CD4-positive, CD25-positive, alpha-beta regulatory T cell (primary cell): ENCODE results near the gene ZNF358. TPM values are rescaled to one million over a fixed set of nuclear protein-coding genes. Genes with fewer than 3 reads are reported as not detected.
A peak's percentile ranks its signal among the peaks of the same experiment; 100 is the strongest.

Experiments
- ATAC-seq, 2 donors: fragments of 150-1000 bp; cut with Tn5 transposase; one replicate each; pipeline ENCODE4 v1.10.0; 2021; ENCODE audit warnings: low read depth in 2 of 2, moderate number of reproducible peaks in 2 of 2, moderate library complexity in 1 of 2
- DNase-seq, 3 donors: peaks; one replicate each; pipeline versions ENCODE4 v3.0.0 to v3.0.0-alpha.2; 2012 to 2022; ENCODE audit warnings: mixed read lengths in 1 of 3
- H3K27ac ChIP-seq: one replicate; pipeline ENCODE4 v1.7.0; 2013; ENCODE audit warnings: mild to moderate bottlenecking, low read length; ENCODE audit not compliant: insufficient read depth, poor library complexity, severe bottlenecking
- H3K27me3 ChIP-seq: one replicate; pipeline ENCODE4 v1.7.0; 2013; ENCODE audit warnings: low read length; ENCODE audit not compliant: control insufficient read depth, insufficient read depth
- H3K36me3 ChIP-seq: one replicate; pipeline ENCODE4 v1.7.0; 2013; ENCODE audit warnings: mild to moderate bottlenecking, low read length, moderate library complexity; ENCODE audit not compliant: control insufficient read depth, insufficient read depth
- H3K4me1 ChIP-seq: 2 replicates; pipeline ENCODE4 v1.7.0; 2013; ENCODE audit warnings: mild to moderate bottlenecking, low read length; ENCODE audit not compliant: insufficient read depth, control insufficient read depth, poor library complexity, severe bottlenecking
- H3K4me3 ChIP-seq: one replicate; pipeline ENCODE4 v1.7.0; 2013; ENCODE audit warnings: low read depth, mild to moderate bottlenecking, low read length, moderate library complexity
- H3K9me3 ChIP-seq, 2 experiments: 1 replicate in 1 of 2; 2 replicates in 1 of 2; pipeline ENCODE4 v1.7.0; 2013; ENCODE audit warnings: low read length in 2 of 2, mild to moderate bottlenecking in 1 of 2, moderate library complexity in 1 of 2; ENCODE audit not compliant: control insufficient read depth in 2 of 2
- H3K27ac Mint-ChIP-seq, 3 donors: one replicate each; pipeline ENCODE4 v1.8.0; 2020 to 2022; ENCODE audit warnings: mild to moderate bottlenecking in 3 of 3, mixed read lengths in 3 of 3, moderate library complexity in 2 of 3
- H3K27me3 Mint-ChIP-seq: one replicate; pipeline ENCODE4 v1.8.0; 2022; ENCODE audit warnings: mild to moderate bottlenecking, mixed read lengths
- H3K36me3 Mint-ChIP-seq: one replicate; pipeline ENCODE4 v1.8.0; 2020; ENCODE audit warnings: mixed read lengths
- H3K4me1 Mint-ChIP-seq, 4 donors: one replicate each; pipeline ENCODE4 v1.8.0; 2020 to 2022; ENCODE audit warnings: mixed read lengths in 4 of 4, mild to moderate bottlenecking in 1 of 4
- H3K4me3 Mint-ChIP-seq, 4 donors: one replicate each; pipeline ENCODE4 v1.8.0; 2020 to 2022; ENCODE audit warnings: mild to moderate bottlenecking in 4 of 4, mixed read lengths in 4 of 4, moderate library complexity in 3 of 4
- H3K9me3 Mint-ChIP-seq, 7 donors: one replicate each; pipeline ENCODE4 v1.8.0; 2020 to 2022; ENCODE audit warnings: mixed read lengths in 7 of 7, mild to moderate bottlenecking in 3 of 7, moderate library complexity in 2 of 7
- polyA plus RNA-seq, 4 donors: library from polyadenylated mRNA; unstranded; fragments of 300-500 nt; fragmentation: Illumina TruSeq; gene quantifications; one replicate each; pipeline ENCODE4 v1.2.3, GENCODE V29; 2021
- total RNA-seq: library from RNA; stranded (reverse); gene quantifications from one replicate; pipeline ENCODE4 v1.2.3, GENCODE V29; 2022

ZNF358 gene
- total and polyA plus RNA-seq, 5 donors from 2014 or later, result 0.11 to 0.30 (median 0.22) TPM; not detected in 1

DNA sequence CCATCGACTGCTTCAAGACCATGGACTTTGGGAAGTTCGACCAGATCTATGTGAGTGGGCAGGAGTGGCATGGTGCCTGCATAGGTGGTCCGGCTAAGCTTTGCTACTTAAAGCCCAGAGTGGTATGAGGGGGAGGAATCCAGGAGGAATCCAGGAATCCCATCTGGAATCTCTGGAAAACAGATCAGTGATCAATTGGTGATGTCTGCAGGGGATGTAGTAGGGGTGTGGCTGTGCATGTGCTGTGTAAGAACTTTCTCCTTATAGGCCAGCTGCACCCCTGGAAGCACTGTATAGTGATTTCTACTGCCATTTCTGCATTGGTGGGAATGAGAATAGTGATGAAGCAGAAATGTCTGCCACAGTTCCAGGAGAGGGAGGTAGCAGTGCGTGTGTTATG is 43.2 kb downstream of the ZNF358 start:
- Mint-ChIP-seq H3K4me1 (no peaks in the 10 kb centered on the region), H3K36me3 (peaks cover 23% of the 10 kb centered on the region), H3K27me3 (no peaks in the 10 kb centered on the region), H3K9me3 (peaks cover 0 to 1% (median 0%) of the 10 kb centered on the region in 7 donors), H3K4me3 (no peak overlapping the region), H3K27ac (no peak overlapping the region)
- ATAC-seq (no peak), DNase-seq (no peak)
- Histone ChIP-seq H3K4me3 (no peak overlapping the region), H3K4me1 (no peaks in the 10 kb centered on the region), H3K27ac (no peak overlapping the region), H3K27me3 (no peaks in the 10 kb centered on the region), H3K36me3 (peaks cover 27% of the 10 kb centered on the region), H3K9me3 (no peaks in the 10 kb centered on the region)

DNA sequence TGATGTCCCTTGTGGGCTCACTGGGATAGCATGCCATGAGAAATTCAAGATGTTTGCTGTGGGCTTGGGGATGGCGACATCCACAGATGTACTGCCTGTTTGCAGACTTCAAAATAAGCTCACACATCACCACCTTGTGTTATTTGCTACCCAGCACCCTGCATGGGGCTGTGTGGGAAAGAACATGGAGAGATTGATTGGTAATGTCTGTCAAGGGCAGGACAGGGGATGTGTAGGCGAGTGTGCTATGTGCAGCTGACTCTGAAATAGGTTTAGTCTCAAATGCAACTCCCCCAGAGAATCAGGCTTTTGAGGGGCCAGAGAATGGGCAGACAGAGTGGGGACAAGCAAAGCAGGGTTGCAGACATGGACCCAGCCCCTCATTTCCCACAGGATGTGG is 44.4 kb downstream of the ZNF358 start:
- Mint-ChIP-seq H3K36me3 (peaks cover 23% of the 10 kb centered on the region), H3K4me3 (no peak overlapping the region), H3K27ac (peak overlapping the region in 1 of 3 donors; percentile 2), H3K4me1 (no peaks in the 10 kb centered on the region), H3K27me3 (no peaks in the 10 kb centered on the region), H3K9me3 (peaks cover 0 to 1% (median 0%) of the 10 kb centered on the region in 7 donors)
- ATAC-seq (no peak), DNase-seq (no peak)
- Histone ChIP-seq H3K27me3 (no peaks in the 10 kb centered on the region), H3K9me3 (no peaks in the 10 kb centered on the region), H3K36me3 (peaks cover 27% of the 10 kb centered on the region), H3K27ac (no peak overlapping the region), H3K4me1 (no peaks in the 10 kb centered on the region), H3K4me3 (no peak overlapping the region)

DNA sequence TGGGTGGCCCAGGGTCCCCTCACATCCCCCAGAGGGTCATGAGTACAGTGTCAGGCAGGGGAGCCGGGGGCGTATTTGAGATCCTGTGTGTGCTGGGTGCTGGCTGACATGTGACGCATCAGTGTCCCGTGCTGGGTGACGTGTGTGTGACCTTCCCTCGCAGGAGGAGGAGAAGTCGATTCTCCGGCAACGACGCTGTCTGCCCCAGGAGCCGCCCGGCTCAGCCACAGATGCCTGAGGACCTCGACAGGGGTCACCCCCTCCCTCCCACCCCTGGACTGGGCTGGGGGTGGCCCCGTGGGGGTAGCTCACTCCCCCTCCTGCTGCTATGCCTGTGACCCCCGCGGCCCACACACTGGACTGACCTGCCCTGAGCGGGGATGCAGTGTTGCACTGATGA is 45.4 kb downstream of the ZNF358 start:
- H3K4me3 ChIP-seq, result no peak overlapping the region
- DNase-seq (no peak), ATAC-seq (no peak)
- no peaks in the 10 kb centered on the region for H3K4me1 ChIP-seq
- H3K36me3 ChIP-seq, result peaks cover 24% of the 10 kb centered on the region
- Mint-ChIP-seq H3K9me3 (peaks cover 0 to 1% (median 0%) of the 10 kb centered on the region in 7 donors), H3K27ac (no peak overlapping the region), H3K27me3 (no peaks in the 10 kb centered on the region), H3K36me3 (peaks cover 21% of the 10 kb centered on the region), H3K4me1 (no peaks in the 10 kb centered on the region), H3K4me3 (no peak overlapping the region)
- H3K9me3 ChIP-seq, result no peaks in the 10 kb centered on the region
- no peak overlapping the region for H3K27ac ChIP-seq
- no peaks in the 10 kb centered on the region for H3K27me3 ChIP-seq

DNA sequence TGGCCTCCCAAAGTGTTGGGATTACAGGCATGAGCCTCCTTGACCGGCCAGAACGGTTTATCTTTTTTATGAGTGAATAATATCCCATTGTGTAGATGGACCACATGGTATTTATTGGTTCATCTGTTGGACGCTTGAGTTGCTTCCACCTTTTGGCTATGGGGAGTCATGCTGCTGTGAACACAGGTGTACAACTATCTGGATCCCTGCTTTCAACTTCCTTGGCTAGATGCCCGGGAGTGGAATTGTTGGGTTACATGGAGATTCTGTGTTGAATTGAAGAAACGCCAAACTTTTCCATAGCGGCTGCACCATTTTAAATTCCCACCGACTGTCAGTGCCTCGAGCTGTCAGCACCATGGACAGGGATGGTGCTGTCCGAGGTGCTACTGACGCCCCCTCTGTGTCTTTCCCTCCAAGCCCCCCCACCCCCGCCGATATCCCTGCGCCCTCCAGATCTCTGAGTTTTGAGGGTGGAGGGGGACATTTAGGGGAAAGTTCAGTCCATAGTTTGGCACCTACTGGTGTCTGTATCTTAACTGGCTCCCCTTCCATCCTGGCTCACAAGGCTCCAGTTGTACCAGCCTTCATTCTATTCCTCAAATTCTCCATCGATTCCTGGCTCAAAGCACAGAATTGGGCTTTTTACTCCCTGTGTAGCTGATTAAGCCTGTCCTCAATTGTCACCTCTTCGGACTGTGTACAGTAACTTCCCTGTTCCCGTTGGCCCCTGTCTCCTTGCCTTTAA is 46.9 kb downstream of the ZNF358 start:
- DNase-seq (no peak), ATAC-seq (no peak)
- H3K4me1 ChIP-seq, result no peaks in the 10 kb centered on the region
- peaks cover 18% of the 10 kb centered on the region for H3K36me3 Mint-ChIP-seq
- H3K36me3 ChIP-seq, result peaks cover 12% of the 10 kb centered on the region
- no peak overlapping the region for H3K27ac ChIP-seq
- H3K27me3 ChIP-seq, result no peaks in the 10 kb centered on the region
- H3K27me3 Mint-ChIP-seq, result no peaks in the 10 kb centered on the region
- no peaks in the 10 kb centered on the region for H3K4me1 Mint-ChIP-seq
- no peak overlapping the region for H3K27ac Mint-ChIP-seq
- no peak overlapping the region for H3K4me3 ChIP-seq
- H3K4me3 Mint-ChIP-seq, result no peak overlapping the region
- H3K9me3 ChIP-seq, result no peaks in the 10 kb centered on the region
- peaks cover 0 to 1% (median 0%) of the 10 kb centered on the region in 7 donors for H3K9me3 Mint-ChIP-seq

DNA sequence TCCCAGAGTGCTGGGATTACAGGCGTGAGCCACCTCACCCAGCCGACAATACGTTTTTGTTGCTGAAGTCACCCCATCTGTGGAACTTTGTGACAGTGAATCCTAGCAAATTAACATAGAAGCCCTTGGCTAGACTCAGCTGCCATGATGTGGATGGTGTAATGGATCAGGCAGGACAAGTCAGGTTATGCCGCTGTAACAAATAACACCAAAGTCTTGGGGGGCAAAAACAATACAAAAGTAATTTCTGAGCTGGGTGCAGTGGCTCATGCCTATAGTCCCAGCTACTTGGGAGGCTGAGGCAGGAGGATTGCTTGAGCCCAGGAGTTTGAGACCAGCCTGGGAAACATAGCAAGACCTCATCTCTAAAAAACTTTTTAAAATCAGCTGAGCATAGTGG is 49.0 kb downstream of the ZNF358 start:
- DNase-seq (no peak), ATAC-seq (no peak)
- H3K9me3 ChIP-seq, result no peaks in the 10 kb centered on the region
- Mint-ChIP-seq H3K9me3 (peaks cover 0 to 1% (median 0%) of the 10 kb centered on the region in 7 donors), H3K27me3 (no peaks in the 10 kb centered on the region), H3K4me1 (peaks cover 0 to 6% (median 1%) of the 10 kb centered on the region in 4 donors), H3K27ac (no peak overlapping the region), H3K36me3 (peaks cover 5% of the 10 kb centered on the region), H3K4me3 (no peak overlapping the region)
- H3K27me3 ChIP-seq, result no peaks in the 10 kb centered on the region
- no peak overlapping the region for H3K4me3 ChIP-seq
- no peak overlapping the region for H3K27ac ChIP-seq
- no peaks in the 10 kb centered on the region for H3K4me1 ChIP-seq
- no peaks in the 10 kb centered on the region for H3K36me3 ChIP-seq

DNA sequence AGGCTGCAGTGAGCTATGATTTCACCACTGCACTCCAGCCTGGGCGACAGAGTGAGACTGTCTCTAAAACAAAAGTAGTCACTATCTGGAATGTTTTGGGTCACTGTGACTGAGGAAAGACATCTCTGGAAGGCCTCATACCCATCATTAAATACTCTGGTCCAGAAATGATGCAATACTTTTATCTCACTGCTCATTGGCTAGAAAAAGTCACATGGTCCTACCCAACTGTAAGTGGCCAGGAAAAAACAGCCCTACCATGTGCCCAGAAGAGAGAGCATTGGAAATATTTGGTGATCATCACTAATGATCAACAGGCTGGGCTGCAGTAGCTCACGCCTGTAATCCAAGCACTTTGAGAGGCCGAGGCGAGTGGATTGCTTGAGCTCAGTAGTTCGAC is 49.4 kb downstream of the ZNF358 start:
- Mint-ChIP-seq H3K36me3 (peaks cover 2% of the 10 kb centered on the region), H3K4me1 (peaks cover 0 to 6% (median 1%) of the 10 kb centered on the region in 4 donors), H3K27me3 (no peaks in the 10 kb centered on the region), H3K9me3 (peaks cover 0 to 1% (median 0%) of the 10 kb centered on the region in 7 donors), H3K27ac (no peak overlapping the region), H3K4me3 (no peak overlapping the region)
- DNase-seq (no peak), ATAC-seq (no peak)
- Histone ChIP-seq H3K9me3 (no peaks in the 10 kb centered on the region), H3K27me3 (no peaks in the 10 kb centered on the region), H3K27ac (no peak overlapping the region), H3K4me1 (no peaks in the 10 kb centered on the region), H3K36me3 (no peaks in the 10 kb centered on the region), H3K4me3 (no peak overlapping the region)

Other genes starting within 250 kb of the ZNF358 start
- gene INSR, start 221.7 kb upstream of the ZNF358 start, total RNA-seq, result 0.44 TPM
- under 1 TPM in 2 of 4 donors, not detected in 2; 0.02 to 0.10 TPM for gene INSR, start 221.7 kb upstream of the ZNF358 start, polyA plus RNA-seq
- 155 TPM for gene ARHGEF18, start 167.2 kb upstream of the ZNF358 start, total RNA-seq
- 1 to 10 TPM; 2.5 to 7.1 (median 4.0) TPM for gene ARHGEF18, start 167.2 kb upstream of the ZNF358 start, polyA plus RNA-seq
- not detected for gene PEX11G, start 27.1 kb upstream of the ZNF358 start, total RNA-seq
- gene PEX11G, start 27.1 kb upstream of the ZNF358 start, polyA plus RNA-seq, result 1 to 10 TPM in 2 of 4 donors, under 1 TPM in 2; 0.23 to 1.5 (median 0.76) TPM
- gene MCOLN1, start 6.5 kb downstream of the ZNF358 start, total RNA-seq, result 12.3 TPM
- gene MCOLN1, start 6.5 kb downstream of the ZNF358 start, polyA plus RNA-seq, result 10 to 100 TPM in 2 of 4 donors, 1 to 10 TPM in 2; 8.6 to 15.2 (median 10.3) TPM
- 106 TPM for gene PNPLA6, start 19.6 kb downstream of the ZNF358 start, total RNA-seq
- 1 to 10 TPM; 6.6 to 9.2 (median 7.2) TPM for gene PNPLA6, start 19.6 kb downstream of the ZNF358 start, polyA plus RNA-seq
- not detected for gene CAMSAP3, start 79.8 kb downstream of the ZNF358 start, total RNA-seq
- gene CAMSAP3, start 79.8 kb downstream of the ZNF358 start, polyA plus RNA-seq, result not detected
- gene XAB2, start 113.4 kb downstream of the ZNF358 start, total RNA-seq, result 62.5 TPM
- gene XAB2, start 113.4 kb downstream of the ZNF358 start, polyA plus RNA-seq, result 10 to 100 TPM in 2 of 4 donors, 1 to 10 TPM in 2; 7.7 to 26.8 (median 10.0) TPM
- 116 TPM for gene PET100, start 113.7 kb downstream of the ZNF358 start, total RNA-seq
- 100 to 1,000 TPM; 236 to 500 (median 308) TPM for gene PET100, start 113.7 kb downstream of the ZNF358 start, polyA plus RNA-seq
- gene PCP2, start 117.6 kb downstream of the ZNF358 start, total RNA-seq, result 2.4 TPM
- gene PCP2, start 117.6 kb downstream of the ZNF358 start, polyA plus RNA-seq, result under 1 TPM in 2 of 4 donors, not detected in 2; 0.44 to 0.86 TPM
- gene STXBP2, start 121.0 kb downstream of the ZNF358 start, total RNA-seq, result 253 TPM
- 100 to 1,000 TPM in 1 of 4 donors, 10 to 100 TPM in 3; 57.5 to 105 (median 86.7) TPM for gene STXBP2, start 121.0 kb downstream of the ZNF358 start, polyA plus RNA-seq
- gene RETN, start 152.9 kb downstream of the ZNF358 start, total RNA-seq, result not detected
- not detected for gene RETN, start 152.9 kb downstream of the ZNF358 start, polyA plus RNA-seq
- gene MCEMP1, start 161.0 kb downstream of the ZNF358 start, total RNA-seq, result 0.59 TPM
- not detected for gene MCEMP1, start 161.0 kb downstream of the ZNF358 start, polyA plus RNA-seq
- 63.9 TPM for gene TRAPPC5, start 164.7 kb downstream of the ZNF358 start, total RNA-seq
- gene TRAPPC5, start 164.7 kb downstream of the ZNF358 start, polyA plus RNA-seq, result 100 to 1,000 TPM; 142 to 229 (median 192) TPM
- gene FCER2, start 186.0 kb downstream of the ZNF358 start, total RNA-seq, result not detected
- gene FCER2, start 186.0 kb downstream of the ZNF358 start, polyA plus RNA-seq, result 1 to 10 TPM in 1 of 4 donors, under 1 TPM in 2, not detected in 1; 0.34 to 4.5 (median 0.48) TPM
- gene CLEC4G, start 216.0 kb downstream of the ZNF358 start, total RNA-seq, result not detected
- not detected for gene CLEC4G, start 216.0 kb downstream of the ZNF358 start, polyA plus RNA-seq
- gene CD209, start 231.4 kb downstream of the ZNF358 start, total RNA-seq, result not detected
- not detected for gene CD209, start 231.4 kb downstream of the ZNF358 start, polyA plus RNA-seq
- gene CLEC4M, start 247.1 kb downstream of the ZNF358 start, total RNA-seq, result not detected
- gene CLEC4M, start 247.1 kb downstream of the ZNF358 start, polyA plus RNA-seq, result under 1 TPM in 1 of 4 donors, not detected in 3; 0.53 TPM